ENCODE results near the gene ZBED4.

Gene ZBED4

DNA sequence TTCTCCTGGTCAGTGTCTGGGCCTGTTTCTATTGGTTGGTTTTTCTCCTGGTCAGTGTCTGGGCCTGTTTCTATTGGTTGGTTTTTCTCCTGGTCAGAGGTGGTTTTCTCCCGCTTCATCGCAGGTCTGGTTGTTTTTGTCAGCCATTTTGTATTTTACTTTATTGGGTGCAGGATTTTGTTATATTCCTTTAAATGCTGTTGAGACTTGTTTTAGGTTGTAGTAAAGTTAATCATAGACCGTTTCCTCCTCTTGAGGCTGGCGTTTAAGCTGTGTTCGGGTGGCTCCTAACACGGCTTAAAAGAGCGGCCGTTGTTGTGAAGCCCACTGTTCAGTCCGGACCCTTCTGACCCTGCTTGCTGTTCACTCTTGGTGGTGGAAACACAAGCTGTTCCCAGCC is 26.2 kb downstream of the ZBED4 start:
- DNase-seq: no peak

DNA sequence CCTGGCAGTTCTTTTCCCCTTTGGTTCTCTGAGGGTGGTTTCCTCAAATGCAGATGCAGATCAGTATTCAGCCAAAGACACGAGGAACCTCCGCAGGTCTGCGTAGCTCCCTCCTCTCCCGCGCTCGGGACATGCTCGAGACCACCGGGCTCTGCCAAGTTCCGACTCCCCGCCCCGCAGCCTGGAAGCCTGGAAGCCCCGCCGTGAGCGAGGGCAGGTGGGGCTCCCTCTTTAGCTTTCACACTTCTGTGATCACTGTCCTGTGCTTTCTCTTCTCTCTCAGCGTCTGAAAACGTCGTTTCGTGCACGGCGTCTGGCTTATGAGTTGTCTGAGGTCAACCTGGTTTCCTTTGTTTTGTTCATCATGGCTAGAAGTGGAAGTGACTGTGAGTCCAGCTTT is 26.6 kb downstream of the ZBED4 start:
- no peak for DNase-seq

DNA sequence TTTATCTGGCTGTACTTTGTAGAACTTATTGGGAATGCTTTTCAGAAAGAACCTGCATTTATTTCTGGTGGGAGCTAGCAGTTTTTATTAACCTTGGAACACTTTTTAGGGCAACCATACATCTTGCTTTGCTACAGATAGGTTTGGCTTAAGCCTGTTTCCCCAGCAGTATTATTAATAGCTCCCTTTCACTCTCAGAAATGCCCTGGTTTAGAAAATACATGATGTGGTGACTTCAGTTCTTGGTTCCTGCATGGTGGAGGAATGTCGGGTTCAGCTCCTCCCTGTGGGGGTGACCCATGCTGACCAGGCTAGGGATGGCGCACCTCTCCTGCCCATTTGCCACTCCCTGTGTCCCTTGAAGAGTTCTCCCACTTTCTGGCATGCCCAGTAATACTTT is 28.2 kb downstream of the ZBED4 start:
- DNase-seq: no peak

DNA sequence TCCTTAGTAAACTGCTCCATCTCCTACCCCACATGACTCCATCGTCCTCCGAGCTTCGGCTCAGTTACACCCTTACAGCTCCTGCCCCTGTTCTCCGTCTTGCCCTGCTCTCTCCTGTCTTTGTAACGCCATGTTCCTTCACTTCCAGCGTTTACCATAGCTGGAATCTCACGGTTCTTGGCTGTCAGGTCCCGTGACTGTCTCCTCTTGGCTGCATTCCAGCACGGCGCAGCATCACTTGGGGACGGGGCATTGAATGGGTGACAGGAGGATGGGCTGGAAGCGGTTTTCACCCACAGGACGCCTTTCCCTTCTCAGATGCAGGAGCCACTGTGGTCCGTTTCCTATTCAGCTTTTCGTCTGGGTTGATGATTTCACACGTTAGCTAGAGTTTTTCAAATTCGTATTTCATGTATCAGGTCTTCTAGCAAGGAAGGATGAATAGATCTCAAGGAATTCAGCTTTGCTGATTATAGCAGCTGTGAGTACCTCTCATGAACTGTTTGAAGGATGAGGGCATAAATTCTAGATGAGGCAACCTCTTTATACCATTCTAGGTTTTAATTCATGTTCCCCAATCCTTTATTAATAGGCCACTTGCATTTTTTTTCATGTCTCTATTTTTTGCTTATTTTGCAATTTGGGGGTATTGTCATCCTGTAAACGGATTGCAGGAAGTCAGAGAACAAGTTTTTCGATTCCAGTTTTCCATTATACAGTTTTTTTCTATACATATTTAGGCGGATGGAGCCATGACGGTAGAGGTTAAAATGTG is 29.1 kb downstream of the ZBED4 start:
- no peak for DNase-seq

DNA sequence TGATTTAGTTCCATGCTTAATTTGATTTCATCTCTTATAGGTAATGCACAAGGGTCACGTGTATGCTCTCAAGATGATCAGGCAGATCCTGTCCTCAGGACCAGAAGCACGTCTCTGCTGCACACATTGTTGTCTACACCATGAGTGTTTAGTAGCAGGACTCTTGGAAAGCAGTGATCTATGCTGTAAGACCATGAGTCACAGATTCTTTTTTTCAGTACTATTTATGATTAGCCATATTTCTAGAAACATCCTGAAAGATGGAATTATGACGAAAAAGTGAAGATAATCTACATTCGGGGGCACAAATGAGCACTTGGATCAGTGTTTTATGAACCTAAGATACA is 29.6 kb downstream of the ZBED4 start:
- DNase-seq: no peak

DNA sequence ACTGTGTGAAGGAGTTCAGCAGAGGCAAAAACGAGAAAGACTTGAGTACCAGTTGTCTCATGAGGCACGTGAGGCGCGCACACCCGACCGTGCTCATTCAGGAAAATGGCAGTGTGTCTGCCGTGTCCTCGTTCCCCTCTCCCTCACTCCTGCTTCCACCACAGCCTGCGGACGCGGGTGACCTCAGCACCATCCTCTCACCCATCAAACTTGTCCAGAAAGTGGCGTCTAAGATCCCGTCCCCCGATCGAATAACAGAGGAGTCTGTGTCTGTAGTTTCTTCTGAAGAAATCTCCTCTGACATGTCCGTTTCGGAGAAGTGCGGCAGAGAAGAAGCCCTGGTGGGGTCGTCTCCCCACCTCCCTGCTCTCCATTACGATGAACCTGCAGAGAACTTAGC is 30.4 kb downstream of the ZBED4 start:
- DNase-seq: no peak

DNA sequence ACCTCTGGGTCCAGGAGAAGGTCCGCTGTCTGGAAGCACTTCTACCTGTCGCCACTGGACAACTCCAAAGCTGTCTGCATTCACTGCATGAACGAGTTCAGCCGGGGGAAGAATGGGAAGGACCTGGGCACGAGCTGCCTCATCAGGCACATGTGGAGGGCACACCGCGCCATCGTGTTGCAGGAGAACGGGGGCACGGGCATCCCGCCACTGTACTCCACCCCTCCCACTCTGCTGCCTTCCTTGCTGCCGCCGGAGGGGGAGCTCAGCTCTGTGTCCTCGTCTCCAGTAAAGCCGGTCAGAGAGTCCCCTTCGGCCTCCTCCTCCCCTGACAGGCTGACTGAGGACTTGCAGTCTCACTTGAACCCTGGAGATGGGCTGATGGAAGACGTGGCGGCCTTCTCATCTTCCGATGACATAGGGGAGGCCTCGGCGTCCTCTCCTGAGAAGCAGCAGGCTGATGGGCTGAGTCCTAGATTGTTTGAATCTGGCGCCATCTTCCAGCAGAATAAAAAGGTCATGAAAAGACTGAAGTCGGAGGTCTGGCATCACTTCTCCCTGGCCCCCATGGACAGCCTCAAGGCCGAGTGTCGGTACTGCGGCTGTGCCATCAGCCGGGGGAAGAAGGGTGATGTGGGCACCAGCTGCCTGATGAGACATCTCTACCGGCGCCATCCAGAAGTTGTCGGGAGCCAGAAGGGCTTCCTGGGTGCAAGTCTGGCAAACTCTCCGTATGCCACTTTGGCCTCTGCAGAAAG is 31.0 kb downstream of the ZBED4 start:
- no peak for DNase-seq

DNA sequence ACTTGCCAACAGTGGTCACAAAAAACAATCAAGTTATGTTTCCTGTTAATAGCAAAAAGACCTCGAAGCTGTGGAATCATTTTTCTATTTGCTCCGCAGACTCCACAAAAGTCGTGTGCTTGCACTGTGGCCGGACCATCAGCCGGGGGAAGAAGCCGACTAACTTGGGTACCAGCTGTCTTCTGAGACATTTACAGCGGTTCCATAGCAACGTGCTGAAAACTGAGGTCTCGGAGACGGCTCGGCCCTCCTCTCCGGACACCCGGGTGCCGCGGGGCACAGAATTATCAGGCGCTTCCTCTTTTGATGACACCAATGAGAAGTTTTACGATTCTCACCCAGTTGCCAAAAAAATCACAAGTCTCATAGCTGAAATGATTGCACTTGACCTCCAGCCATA is 31.6 kb downstream of the ZBED4 start:
- no peak for DNase-seq

DNA sequence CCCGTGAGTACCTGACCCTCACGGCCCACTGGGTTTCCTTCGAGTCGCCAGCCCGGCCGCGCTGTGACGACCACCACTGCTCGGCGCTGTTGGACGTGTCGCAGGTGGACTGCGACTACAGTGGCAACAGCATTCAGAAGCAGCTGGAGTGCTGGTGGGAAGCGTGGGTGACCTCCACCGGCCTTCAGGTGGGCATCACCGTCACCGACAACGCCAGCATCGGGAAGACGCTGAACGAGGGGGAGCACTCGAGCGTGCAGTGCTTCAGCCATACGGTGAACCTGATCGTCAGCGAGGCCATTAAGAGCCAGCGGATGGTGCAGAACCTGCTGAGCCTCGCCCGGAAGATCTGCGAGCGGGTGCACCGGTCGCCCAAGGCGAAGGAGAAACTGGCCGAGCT is 32.2 kb downstream of the ZBED4 start:
- DNase-seq: no peak

DNA sequence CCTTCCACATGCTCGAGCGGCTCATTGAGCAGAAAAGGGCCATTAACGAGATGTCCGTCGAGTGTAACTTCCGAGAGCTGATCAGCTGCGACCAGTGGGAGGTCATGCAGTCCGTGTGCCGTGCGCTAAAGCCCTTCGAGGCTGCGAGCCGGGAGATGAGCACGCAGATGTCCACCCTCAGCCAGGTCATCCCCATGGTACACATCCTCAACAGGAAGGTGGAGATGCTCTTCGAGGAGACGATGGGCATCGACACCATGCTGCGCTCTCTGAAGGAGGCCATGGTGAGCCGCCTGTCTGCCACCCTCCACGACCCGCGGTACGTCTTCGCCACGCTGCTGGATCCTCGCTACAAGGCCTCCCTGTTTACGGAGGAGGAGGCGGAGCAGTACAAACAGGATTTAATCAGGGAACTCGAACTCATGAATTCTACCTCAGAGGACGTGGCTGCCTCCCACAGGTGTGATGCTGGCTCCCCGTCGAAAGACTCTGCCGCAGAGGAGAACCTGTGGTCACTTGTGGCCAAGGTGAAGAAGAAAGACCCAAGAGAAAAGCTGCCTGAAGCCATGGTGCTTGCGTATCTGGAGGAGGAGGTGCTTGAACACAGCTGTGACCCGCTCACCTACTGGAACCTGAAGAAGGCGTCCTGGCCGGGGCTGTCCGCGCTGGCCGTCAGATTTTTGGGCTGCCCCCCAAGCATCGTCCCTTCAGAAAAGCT is 32.9 kb downstream of the ZBED4 start:
- DNase-seq: no peak

DNA sequence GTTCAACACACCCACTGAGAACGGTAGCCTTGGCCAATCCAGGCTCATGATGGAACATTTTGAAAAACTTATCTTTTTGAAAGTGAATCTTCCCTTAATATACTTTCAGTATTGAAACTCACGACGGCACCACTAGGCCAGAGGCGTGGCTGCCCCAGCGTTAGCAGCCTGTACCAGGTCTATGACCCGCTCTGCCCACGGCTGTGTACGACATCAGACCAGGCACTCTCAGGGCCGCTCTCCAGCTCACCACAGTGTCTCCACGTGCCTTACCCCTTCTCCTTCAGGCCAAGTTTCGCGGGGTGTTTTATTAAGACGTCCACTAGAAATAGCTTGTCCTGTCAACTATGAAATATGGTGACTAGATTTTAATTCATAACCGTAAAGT is 33.4 kb downstream of the ZBED4 start:
- no peak for DNase-seq

DNA sequence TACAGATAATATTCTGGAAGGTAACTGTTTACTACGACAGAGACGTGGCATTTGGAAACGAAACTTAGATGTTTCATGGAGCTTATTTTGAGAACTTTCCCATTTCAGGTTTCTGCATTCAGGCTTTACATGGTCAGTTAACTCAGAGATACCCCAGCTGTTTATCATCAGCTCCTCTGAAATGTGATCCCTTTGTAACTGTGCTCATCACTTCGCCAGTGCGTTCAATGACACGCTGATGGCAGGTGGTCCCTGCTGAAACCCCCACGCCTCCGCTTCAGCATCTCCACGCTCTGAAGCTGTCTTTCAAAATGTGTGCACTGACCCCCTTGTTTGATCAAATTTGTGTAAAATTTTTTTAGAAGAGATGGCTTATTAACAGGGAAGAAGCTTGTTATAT is 34.1 kb downstream of the ZBED4 start:
- DNase-seq: no peak

DNA sequence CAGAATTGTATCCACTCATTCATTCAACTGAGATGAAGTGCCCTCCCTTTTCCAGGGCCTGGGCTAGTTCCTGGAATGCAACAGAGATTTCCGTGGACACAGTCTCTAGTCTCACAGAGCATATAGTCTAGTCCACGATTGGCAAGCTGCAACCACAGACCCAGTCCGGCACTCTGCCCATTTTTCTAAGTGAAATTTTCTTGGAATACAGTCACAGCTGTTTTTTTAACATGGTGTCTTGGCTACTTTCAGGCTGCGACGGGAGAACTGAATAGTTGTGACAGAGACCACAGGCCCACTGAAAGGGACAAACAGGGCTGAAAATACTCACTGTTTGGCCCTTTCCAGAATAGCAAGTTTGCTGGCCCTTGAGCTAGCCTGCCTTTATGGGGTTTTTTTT is 35.4 kb downstream of the ZBED4 start:
- no peak for DNase-seq

DNA sequence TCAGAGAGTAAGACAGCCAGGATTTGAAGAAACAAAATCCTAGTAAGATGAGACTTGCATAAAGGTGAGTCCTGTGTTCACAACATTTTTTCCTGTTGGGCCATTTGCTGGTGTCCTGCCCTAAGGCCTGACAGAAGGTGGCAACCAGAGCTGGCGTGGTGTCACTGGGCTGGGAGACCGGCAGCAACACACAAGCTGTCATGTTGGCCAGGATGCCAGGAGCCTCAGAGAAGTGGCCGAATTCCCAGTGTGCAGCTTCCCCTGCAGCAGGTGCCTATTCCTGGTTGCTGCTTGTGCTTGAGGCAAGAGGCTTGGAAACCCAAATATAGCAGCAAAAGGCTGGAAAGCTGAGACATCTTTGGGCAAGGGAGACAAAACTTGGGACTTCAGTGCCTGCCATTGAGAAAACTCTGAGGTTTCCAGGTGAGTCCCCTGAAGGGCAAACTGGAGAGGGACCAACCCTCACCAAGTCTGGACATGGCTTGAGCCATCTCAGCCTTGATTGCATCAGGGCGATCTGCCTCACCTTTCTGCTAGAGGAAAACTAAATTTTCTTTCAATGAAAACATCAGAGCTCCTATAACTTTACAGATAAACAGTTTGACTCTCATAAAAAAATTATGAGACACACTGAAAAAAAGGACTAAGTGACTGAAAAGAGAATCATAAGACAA is 38.7 kb downstream of the ZBED4 start:
- DNase-seq: no peak

DNA sequence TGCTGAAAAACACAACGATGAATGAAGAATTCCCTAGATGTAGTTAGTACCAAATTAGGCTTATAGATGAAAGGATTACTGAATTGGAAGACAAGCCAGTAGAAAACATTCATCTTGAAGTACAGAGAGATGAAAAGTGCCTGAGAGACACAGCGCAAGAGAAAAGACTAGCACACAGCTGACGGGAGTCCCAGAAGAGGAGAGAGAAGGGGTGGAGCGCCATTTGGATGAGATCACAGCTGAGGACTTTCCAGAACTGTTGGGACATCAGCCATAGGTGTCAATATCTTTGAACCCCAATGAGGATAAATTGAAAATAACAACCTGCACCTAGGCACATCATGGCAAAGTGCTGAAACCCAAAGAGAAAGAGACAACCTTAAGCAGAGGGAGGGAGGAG is 39.4 kb downstream of the ZBED4 start:
- no peak for DNase-seq

DNA sequence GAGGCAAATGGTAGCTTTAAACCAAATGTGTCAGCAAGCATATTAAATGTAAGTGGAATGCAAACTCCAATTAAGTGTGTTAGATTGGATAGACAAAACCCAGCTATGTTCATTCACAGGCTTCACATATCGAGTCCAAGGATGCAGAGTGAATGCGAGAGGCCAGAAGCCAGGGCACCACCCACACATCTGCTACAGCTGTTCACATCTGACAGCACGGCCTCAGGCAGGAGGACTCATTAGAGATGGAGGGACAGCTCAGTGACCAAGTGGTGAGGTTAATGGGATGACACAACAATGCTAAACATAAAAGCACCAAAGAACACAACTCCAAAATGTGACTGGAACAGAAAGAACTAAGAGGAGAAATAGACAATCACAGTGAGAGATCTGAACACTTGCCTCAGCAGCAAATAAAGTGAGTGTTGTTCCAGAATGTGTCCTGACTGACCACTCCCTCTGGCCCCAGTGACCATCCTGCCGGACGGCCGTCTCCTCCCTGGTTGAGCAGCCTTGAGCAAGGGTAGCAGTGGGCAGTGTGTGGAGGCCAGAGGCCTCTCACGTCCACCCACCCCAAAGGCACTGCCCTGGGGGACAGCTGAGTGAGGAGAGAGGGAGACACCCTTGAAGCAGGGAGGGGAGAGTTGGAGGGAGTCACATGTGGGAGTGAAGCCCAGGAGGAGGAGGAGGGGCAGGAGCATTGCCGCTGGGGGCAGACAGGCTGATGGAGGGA is 40.8 kb downstream of the ZBED4 start:
- DNase-seq: no peak

DNA sequence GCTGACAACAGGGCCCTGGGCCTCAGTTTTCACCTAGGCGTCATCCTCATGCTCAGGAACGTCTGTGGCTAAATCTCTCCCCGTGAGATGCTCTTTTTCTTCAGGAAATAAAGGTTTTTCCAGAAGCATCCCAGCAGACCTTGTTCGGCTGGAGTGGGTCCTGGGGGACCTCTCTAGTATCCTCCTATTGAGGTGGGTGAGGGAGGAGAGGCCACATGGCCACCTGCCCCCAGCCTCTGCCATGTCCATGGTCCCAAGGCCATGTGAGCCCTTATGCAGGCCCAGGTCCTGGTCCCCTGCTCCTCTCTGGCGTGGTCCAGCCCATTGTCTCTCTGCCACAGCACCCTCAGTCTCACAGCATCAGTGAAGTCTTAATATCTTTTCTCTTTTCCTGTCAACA is 42.6 kb downstream of the ZBED4 start:
- no peak for DNase-seq

DNA sequence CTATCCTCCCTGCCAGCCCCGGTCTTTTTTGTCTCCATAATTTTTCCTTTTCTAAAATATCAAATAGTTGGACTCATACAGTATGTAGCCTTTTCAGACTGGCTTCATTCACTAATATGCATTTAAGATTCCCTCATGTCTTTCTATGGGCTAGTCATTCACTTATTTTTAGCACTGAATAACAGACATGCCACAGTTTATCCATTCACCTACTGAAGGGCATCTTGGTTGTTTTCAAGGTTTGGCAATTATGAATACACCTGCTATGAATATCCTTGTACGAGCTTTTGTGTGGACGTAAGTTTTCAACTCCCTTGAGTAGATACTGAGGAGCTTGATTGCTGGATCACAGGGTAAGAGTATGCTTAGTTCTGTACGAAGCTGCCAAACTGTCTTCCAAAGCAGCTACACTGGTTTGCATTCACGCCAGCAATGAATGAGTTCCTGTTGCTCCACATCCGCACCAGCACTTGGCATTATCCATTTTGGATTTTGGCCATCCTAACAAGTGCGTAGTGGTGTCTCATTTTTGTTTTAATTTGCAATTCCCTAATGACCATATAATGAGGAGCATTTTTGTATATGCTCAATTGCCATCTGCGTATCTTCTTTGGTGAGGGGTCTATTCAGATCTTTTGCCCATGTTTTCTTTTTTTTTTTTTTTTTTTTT is 43.5 kb downstream of the ZBED4 start:
- DNase-seq: no peak

DNA sequence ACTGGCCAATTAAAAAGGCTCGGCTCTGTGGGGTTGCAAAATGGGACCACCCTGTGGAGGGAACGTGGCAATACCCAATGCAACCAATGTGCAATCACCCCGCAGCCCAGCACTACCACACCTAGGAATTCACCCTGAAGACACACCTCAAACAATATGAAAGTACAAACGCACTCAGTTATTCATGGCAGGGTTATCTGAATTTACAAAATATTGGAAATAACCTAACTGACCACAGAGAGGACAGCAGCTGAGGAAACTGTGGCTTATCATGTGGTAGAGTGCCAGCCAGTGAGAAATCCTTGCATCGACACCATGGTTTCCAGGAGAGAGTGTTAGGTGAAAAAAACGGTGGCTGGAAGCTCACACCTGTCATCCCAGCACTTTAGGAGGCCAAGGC is 45.9 kb downstream of the ZBED4 start:
- no peak for DNase-seq

DNA sequence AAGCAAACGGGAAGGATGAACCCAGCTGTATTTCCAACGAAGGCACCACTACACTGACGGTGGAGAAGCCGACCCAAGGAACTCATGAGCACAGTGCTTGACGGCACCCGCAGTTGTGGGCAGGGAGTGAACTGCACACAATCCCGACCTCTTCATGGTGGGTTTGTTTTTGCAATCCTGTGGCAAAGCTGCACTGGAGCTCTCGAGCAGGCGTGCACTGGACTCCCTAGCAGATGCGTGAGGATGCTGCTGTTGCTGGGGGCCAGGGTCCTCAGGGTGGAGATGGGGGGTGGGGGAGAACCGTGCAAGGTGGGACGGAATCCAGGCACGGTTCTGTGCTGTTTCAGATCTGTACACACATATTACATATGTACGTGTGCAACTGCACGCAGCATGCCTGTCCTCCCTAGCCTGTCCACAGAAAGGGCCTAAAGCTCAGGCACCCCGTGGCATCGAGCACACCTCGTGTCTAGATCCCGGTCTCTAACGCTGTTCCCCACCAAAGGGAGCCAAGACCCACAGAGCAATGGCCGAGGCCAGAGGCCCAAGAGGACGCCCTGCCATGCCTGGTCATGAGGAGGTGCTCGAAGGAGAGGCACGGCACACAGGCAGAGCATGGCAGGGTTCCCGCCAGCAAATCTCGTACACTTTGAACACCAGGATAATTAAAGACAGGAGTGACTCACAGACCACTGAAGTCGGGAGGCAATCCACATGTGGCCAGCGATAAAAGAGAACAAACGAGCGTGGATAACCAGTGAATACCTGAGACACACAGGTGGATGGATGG is 47.0 kb downstream of the ZBED4 start:
- DNase-seq: no peak

DNA sequence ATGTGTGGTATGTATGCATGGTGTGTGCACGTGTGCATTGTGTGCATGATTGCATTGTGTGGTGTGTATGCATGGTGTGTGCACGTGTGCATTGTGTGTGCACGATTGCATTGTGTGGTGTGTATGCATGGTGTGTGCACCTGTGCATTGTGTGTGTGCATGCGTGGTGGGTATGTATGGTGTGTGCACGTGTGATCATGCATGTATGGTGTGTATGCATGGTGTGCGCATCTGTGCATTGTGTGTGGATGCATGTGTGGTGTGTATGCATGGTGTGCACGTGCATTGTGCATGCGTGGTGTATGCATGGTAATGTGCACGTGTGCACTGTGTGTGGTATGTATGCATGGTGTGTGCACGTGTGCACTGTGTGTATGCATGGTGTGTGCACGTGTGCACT is 47.8 kb downstream of the ZBED4 start:
- no peak for DNase-seq
